ENCODE measurements around the gene MRPS26. TPM values are rescaled to one million over a fixed set of nuclear protein-coding genes. Genes with fewer than 3 reads are reported as not detected.

Gene MRPS26
- total RNA-seq, 1 experiment from 2014 or later, result 95.0 TPM

- TF ChIP-seq CTCF (IDR thresholded peaks at IDR 0.05; ENCODE audit: insufficient read depth in 1 of 2, low read depth in 1 of 2, low read length in 1 of 2, severe bottlenecking in 1 of 2, unreplicated experiment in 1 of 2), result no peak
- BruUV-seq (replicated peaks), result no TSS peak
- no peaks in the 10 kb centered on the region for H3K36me3 Mint-ChIP-seq (ENCODE audit: insufficient read depth, unreplicated experiment)
- ChIA-PET POLR2A (no interaction called here), CTCF (interaction anchor here (1.2 kb wide), 1 partner anchor 222 kb away, joined by 3 read pairs; no protein-coding TSS in a partner anchor)
- H3K4me1 Mint-ChIP-seq (ENCODE audit: low read depth, unreplicated experiment), result no peaks in the 10 kb centered on the region
- no peaks in the 10 kb centered on the region for H3K27me3 ChIP-seq (replicated peaks; ENCODE audit: control insufficient read depth, insufficient read depth, low read length)
- no peaks in the 10 kb centered on the region for H3K4me1 ChIP-seq
- no peak for DNase-seq
- no peak overlapping the region for H3K27ac Mint-ChIP-seq (ENCODE audit: unreplicated experiment)
- no peaks in the 10 kb centered on the region for H3K9me3 ChIP-seq
- no peak overlapping the region for H3K4me3 ChIP-seq (ENCODE audit: low read depth, low read length)
- no peak overlapping the region for H3K4me3 Mint-ChIP-seq (ENCODE audit: unreplicated experiment)
- intact Hi-C loops (cut with micrococcal nuclease; ENCODE audit: unreplicated experiment), result no loop called here
- no peaks in the 10 kb centered on the region for H3K9me3 Mint-ChIP-seq (ENCODE audit: unreplicated experiment)
- no peaks in the 10 kb centered on the region for H3K36me3 ChIP-seq (ENCODE audit: control insufficient read depth, insufficient read depth, low read length)
- H3K27me3 Mint-ChIP-seq (ENCODE audit: insufficient read depth, unreplicated experiment), result no peaks in the 10 kb centered on the region
These were observed 49.2 kb downstream of the MRPS26 start for GRCh38 chr20:3094848-3095629.

Other genes starting within 250 kb of the MRPS26 start
- not detected in 2 replicates for gene CPXM1, start 245.4 kb upstream of the MRPS26 start, total RNA-seq (2022)
- not detected in 2 replicates for gene C20orf141, start 231.1 kb upstream of the MRPS26 start, total RNA-seq (2022)
- not detected in 2 replicates for gene TMEM239, start 229.7 kb upstream of the MRPS26 start, total RNA-seq (2022)
- 43.9 and 44.7 TPM in 2 replicates for gene PCED1A, start 205.4 kb upstream of the MRPS26 start, total RNA-seq (2022)
- gene VPS16, start 205.3 kb upstream of the MRPS26 start, total RNA-seq (2022), result 41.3 and 46.6 TPM in 2 replicates
- 51.4 and 57.0 TPM in 2 replicates for gene PTPRA, start 172.6 kb upstream of the MRPS26 start, total RNA-seq (2022)
- 0.74 TPM in 1 of 2 replicates, not detected in the other for gene GNRH2, start 2.4 kb upstream of the MRPS26 start, total RNA-seq (2022)
- gene OXT, start 25.6 kb downstream of the MRPS26 start, total RNA-seq (2022), result 1.9 and 2.7 TPM in 2 replicates
- gene AVP, start 38.7 kb downstream of the MRPS26 start, total RNA-seq (2022), result not detected in 2 replicates
- 24.2 and 27.4 TPM in 2 replicates for gene FASTKD5, start 113.8 kb downstream of the MRPS26 start, total RNA-seq (2022)
- gene UBOX5, start 113.8 kb downstream of the MRPS26 start, total RNA-seq (2022), result 6.7 and 6.9 TPM in 2 replicates
- gene LZTS3, start 127.5 kb downstream of the MRPS26 start, total RNA-seq (2022), result 4.3 and 4.5 TPM in 2 replicates
- gene DDRGK1, start 158.6 kb downstream of the MRPS26 start, total RNA-seq (2022), result 76.3 and 84.8 TPM in 2 replicates
- gene ITPA, start 163.4 kb downstream of the MRPS26 start, total RNA-seq (2022), result 68.4 and 73.8 TPM in 2 replicates
- 8.6 and 9.5 TPM in 2 replicates for gene SLC4A11, start 193.1 kb downstream of the MRPS26 start, total RNA-seq (2022)